Neural cell (in vitro differentiated cells): ENCODE measurements around the gene STXBP5.

Experiments used
- CTCF ChIP-seq: fragments of 450-650 bp; IDR thresholded peaks from 2 replicates; pipeline ENCODE4 v1.5.1; 2014; ENCODE audit warnings: antibody characterized with exemption, mild to moderate bottlenecking, moderate library complexity; ENCODE audit not compliant: poor library complexity, severe bottlenecking
- EP300 ChIP-seq: fragments of 450-650 bp; conservative IDR thresholded peaks from 2 replicates; pipeline ENCODE4 v1.6.1; 2014; ENCODE audit warnings: antibody characterized with exemption, mild to moderate bottlenecking, moderate library complexity; ENCODE audit not compliant: poor library complexity, severe bottlenecking
- EZH2 ChIP-seq: fragments of 200-600, 300-800 bp; shearing (Covaris generic), sonication (generic); IDR thresholded peaks from 2 replicates; pipeline ENCODE4 v1.6.1; 2014; ENCODE audit warnings: antibody characterized with exemption, low read length, borderline replicate concordance, mild to moderate bottlenecking; ENCODE audit not compliant: insufficient read depth, poor library complexity, severe bottlenecking
- MXI1 ChIP-seq: fragments of 450-650 bp; conservative IDR thresholded peaks from 2 replicates; pipeline ENCODE4 v1.6.1; 2014; ENCODE audit warnings: antibody characterized with exemption, mild to moderate bottlenecking; ENCODE audit not compliant: poor library complexity, severe bottlenecking
- POLR2AphosphoS5 ChIP-seq: IDR thresholded peaks from 2 replicates; pipeline ENCODE4 v1.6.1; 2012
- RAD21 ChIP-seq: fragments of 450-650 bp; conservative IDR thresholded peaks from 2 replicates; pipeline ENCODE4 v1.6.1; 2014; ENCODE audit warnings: antibody characterized with exemption, mild to moderate bottlenecking, moderate library complexity
- REST ChIP-seq: IDR thresholded peaks from 2 replicates; pipeline ENCODE4 v1.6.1; 2012; ENCODE audit warnings: borderline replicate concordance
- SMC3 ChIP-seq: fragments of 450-650 bp; conservative IDR thresholded peaks from 2 replicates; pipeline ENCODE4 v1.6.1; 2014; ENCODE audit warnings: antibody characterized with exemption, mild to moderate bottlenecking, moderate library complexity; ENCODE audit not compliant: poor library complexity
- TAF1 ChIP-seq: IDR thresholded peaks from 2 replicates; pipeline ENCODE4 v1.6.1; 2012; ENCODE audit warnings: low read depth

- TF ChIP-seq CTCF (no peak), TAF1 (no peak), POLR2AphosphoS5 (no peak), EZH2 (no peak), RAD21 (no peak), EP300 (no peak), MXI1 (no peak), SMC3 (no peak), REST (no peak)
Measured at GRCh38 chr6:147331401-147331800, 127.2 kb downstream of the STXBP5 start.
